ENCODE data around the gene DIO1.

The DIO1 gene

GRCh38 chr1:53956308-53957168, 62.6 kb downstream of the DIO1 start:
- no peak overlapping the region for H3K4me3 ChIP-seq (ENCODE audit: low read depth in 1 of 2, low read length in 2 of 2)
- H3K9me3 ChIP-seq (ENCODE audit: low read length): no peaks in the 10 kb centered on the region
- peaks cover 21% of the 10 kb centered on the region for H3K4me1 ChIP-seq (ENCODE audit: insufficient read depth, low read length)
- H3K36me3 ChIP-seq (ENCODE audit: insufficient read depth, low read length): peaks cover 35% of the 10 kb centered on the region
- no peak overlapping the region for H3K27ac ChIP-seq (ENCODE audit: low read depth, low read length)
- no peaks in the 10 kb centered on the region for H3K27me3 ChIP-seq (ENCODE audit: control insufficient read depth in 1 of 2, insufficient read depth in 2 of 2, low read length in 2 of 2)
- no peak overlapping the region for H3K9ac ChIP-seq (ENCODE audit: low read length)

GRCh38 chr1:53957194-53957818, 63.3 kb downstream of the DIO1 start:
- Histone ChIP-seq H3K27ac (ENCODE audit: low read depth, low read length) (no peak overlapping the region), H3K36me3 (ENCODE audit: insufficient read depth, low read length) (peaks cover 37% of the 10 kb centered on the region), H3K27me3 (ENCODE audit: control insufficient read depth in 1 of 2, insufficient read depth in 2 of 2, low read length in 2 of 2) (no peaks in the 10 kb centered on the region), H3K4me3 (ENCODE audit: low read depth in 1 of 2, low read length in 2 of 2) (no peak overlapping the region), H3K4me1 (ENCODE audit: insufficient read depth, low read length) (peaks cover 21% of the 10 kb centered on the region), H3K9ac (ENCODE audit: low read length) (no peak overlapping the region), H3K9me3 (ENCODE audit: low read length) (no peaks in the 10 kb centered on the region)

GRCh38 chr1:53959664-53960250, 65.8 kb downstream of the DIO1 start:
- Histone ChIP-seq H3K27me3 (ENCODE audit: control insufficient read depth in 1 of 2, insufficient read depth in 2 of 2, low read length in 2 of 2) (no peaks in the 10 kb centered on the region), H3K36me3 (ENCODE audit: insufficient read depth, low read length) (peaks cover 51% of the 10 kb centered on the region), H3K4me1 (ENCODE audit: insufficient read depth, low read length) (peaks cover 13% of the 10 kb centered on the region), H3K9me3 (ENCODE audit: low read length) (no peaks in the 10 kb centered on the region), H3K4me3 (ENCODE audit: low read depth in 1 of 2, low read length in 2 of 2) (no peak overlapping the region), H3K9ac (ENCODE audit: low read length) (no peak overlapping the region), H3K27ac (ENCODE audit: low read depth, low read length) (no peak overlapping the region)
